Stimulated activated naive CD4-positive, alpha-beta T cell (primary cell): ENCODE data around the gene BEND2.
"Not testable (repeated sequence)": the region's sequence is repeated elsewhere in the genome, so short reads cannot be mapped to it uniquely, and the experiment has no call there.

Experiments
- DNase-seq, 6 experiments: peaks; one replicate each; lab custom pipeline; 2025; lab: John Stamatoyannopoulos, UW

BEND2 gene

GRCh38 chrX:18220786-18221185, at the start of gene BEND2:
Gene BEND2 (minus strand): TSS chrX:18220886. CDS start chrX:18220750, 136 bp downstream.
- no peak for DNase-seq

DNA sequence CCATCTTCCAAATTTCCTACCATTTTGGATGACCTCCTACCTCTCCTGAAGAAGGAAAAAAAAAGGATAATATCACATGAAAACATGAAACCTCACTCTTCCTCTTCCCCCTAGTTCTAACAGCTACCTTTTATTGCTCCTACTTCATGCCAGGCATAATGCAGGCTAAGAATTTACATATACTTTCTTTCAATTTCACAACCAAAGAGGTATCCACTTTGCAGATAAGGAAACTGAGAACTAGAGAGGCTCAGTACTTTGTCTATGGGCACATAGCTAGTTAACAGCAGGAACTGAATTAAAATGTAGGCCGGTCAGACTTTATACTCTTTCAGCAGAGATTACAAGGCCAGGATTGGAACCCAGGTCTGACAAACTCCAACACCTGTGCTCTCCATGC, 34.4 kb upstream of the BEND2 start:
- DNase-seq = no peak

DNA sequence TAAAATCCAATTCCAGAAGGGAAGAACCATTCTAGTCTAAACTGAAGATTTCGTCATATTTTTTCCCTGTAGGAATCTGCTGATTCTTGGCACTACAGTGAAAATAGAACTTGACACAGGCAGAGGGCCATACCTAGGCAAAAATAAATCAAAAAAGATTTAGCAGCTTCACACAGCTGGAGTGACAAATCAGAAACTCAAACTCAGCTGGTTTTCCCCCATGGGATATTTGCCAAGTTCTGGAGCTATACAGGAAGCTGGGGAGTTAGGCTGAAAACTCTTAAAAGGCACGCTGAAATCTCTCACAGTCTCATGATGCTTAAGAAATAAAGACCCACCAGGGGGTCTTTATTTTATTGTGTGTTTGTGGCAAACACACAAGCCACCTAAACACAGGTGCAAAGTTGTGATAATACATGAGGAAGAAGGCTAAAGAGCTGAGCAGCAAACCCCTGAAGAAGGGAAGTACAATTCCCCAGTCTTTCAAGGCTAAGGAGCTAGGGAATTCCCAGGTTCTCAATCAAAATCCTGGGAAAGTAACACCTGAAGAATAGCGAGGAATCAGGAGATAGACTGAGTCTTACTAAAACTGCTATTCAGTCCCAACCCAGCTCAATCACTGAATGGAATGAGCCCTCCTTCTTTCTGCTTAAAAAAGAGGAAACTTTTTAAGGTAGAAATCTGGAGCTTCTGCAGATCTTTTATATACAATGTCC, 32.1 kb upstream of the BEND2 start:
- no peak for DNase-seq

DNA sequence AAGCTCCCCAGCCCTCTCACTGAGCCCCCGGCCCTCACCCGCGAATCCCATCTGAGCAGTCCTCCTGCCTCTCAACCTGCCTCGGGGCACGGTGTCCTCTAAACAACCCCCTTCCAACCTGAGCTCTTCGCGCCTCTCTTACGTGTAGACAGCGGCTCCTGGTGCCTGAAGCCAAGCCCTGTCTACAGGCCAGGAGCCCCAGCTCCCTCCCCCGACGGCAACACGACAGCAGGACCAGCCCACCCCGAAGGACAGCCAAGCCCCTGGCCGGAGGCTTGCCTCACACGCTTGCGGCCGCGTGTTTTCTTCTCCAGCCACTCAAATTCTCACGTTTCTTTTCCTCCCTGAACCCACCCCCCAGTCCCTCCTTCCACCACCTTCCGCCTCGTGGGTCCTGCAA, 9.0 kb upstream of the BEND2 start:
- DNase-seq = not testable (repeated sequence)

DNA sequence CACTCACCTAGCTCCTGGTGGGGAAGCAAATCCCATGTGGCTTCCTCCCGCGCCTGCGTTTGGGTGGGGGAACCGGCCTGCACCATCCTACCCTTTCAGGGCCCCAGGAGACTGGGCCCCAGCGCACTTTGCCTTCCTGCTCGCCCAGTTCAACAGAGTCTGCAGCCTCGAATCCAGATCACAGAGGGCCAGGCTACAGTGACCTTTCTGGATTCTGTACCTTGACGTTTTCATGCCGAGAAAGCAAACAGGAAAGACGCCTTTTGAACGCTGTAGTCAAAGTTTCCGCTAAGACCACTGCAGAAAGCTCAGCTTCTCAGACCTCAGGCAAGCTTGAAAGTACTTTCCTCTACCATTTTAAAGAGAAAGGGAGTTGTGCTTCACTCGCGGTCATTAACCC, 7.4 kb upstream of the BEND2 start:
- no peak for DNase-seq

GRCh38 chrX:18227458-18227857, 6.8 kb upstream of the BEND2 start:
- no peak for DNase-seq

- DNase-seq = peak in 1 of 6 experiments; percentile 11
Observed at GRCh38 chrX:18210470-18210869, 10.2 kb downstream of the BEND2 start.

GRCh38 chrX:18206657-18207056, 14.0 kb downstream of the BEND2 start:
- DNase-seq = no peak

- no peak for DNase-seq
Observed at GRCh38 chrX:18203631-18204030, 17.1 kb downstream of the BEND2 start.

- DNase-seq = no peak
Observed at GRCh38 chrX:18194688-18195087, 26.0 kb downstream of the BEND2 start.

DNA sequence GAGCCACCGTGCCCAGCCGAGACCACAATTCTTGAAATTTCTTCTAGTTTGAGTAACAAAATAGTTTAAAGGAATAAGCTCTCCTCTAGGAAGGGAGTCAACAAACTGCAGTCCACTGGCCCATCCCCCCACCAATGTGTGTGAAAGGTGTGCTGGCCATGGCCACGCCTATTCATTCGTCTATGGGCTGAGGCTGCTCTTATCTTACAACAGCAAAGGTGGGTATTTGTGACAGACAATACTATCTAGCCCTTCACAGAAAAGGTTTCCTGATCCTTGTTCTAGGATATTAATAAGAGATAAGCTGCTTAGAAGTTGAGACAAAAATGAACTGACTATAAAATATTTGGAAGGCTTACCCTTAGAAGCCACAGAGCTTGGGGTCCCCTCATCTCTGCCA, 41.2 kb downstream of the BEND2 start:
- DNase-seq = no peak

DNA sequence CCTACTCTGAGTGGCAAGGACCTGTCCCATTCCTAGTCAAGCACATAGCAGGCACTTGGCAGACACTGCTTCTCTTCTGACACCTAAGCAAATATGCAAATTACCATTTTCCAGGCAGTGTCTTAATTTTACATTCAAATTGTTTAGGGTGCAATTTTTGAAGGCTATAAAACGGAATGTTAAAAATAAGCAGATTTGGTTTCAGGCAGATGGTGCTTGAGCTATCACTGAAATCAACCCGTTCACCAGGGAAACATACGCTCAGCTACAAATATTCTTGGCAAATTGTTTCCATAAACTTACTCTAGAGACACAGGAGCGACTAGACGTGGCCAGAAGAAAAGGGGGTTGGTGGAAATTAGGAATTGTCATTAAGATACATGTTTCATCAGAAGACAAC, 45.7 kb downstream of the BEND2 start:
- DNase-seq = no peak

- DNase-seq = no peak
Observed at GRCh38 chrX:18174209-18174608, 46.5 kb downstream of the BEND2 start.

DNA sequence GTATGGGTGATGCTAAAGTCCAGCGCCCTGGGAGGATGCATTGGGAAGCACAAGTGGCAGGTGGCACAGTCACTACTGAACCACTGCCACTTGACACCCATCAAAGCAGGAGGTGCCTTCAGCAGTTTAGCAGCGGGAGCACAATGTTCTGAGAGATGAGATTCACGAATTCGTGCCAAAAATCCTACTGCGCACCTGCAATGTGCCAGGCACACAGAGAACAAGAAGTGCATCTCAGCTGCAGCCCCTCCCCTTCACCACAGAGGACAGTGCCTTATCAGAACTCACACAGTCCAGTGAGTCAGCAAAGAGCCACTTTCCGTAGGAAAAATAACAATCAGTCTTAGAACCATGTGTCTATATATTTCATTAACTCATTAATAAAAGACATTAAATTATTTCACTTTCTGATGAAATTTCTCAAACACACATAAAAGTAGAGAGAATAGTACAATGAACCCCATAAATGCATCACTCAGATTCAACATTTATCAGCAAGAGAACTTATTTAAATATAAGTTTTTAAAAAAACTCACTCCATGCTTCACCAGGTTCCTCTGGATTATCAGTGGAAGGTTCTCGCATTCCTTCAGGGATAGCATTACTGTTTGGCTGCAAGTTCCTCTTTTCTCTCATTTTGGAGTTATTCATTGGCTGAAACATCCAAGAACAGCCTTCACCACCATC, 47.0 kb downstream of the BEND2 start:
- DNase-seq = no peak

- DNase-seq = no peak
Observed at GRCh38 chrX:18172970-18173369, 47.7 kb downstream of the BEND2 start.

DNA sequence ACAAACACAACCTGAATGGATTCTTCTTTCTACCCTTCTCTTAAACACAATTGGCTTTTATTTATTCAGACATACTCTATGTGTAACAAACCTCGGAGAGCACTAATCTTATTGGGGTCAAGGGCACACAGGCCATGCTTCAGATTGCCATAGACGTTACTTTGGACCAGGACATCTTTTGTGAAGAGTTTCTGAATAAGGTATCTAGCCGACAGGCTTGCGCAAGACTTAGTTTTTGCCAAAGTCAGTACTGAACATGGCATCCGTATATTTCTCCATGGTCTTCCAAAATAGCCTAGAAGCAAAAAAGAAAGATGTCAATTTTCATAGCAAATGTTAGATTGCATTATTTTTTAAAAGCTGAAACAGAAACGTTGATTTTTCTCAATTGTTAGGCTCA, 49.8 kb downstream of the BEND2 start:
- DNase-seq = no peak

- no peak for DNase-seq
Observed at GRCh38 chrX:18166068-18166467, 54.6 kb downstream of the BEND2 start.

DNA sequence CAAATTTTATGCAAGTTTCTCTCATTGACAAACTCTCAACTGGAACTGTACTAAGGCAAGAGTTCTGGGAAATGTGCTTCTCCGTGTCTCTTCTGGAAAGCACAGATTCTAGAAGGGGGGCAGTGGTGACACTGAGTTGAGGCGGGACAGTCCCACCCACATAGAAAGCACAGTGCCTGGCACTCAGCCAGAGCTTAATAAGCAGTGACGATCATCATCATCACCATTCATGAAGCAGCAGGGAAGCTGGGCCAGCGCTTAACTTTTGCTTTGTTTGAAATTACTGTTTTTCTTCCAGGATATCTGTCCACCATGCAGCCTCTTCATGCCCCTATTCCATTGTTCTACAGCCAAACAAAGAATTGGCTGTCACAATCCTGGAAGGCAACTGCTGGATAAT, 60.3 kb downstream of the BEND2 start:
- no peak for DNase-seq

DNA sequence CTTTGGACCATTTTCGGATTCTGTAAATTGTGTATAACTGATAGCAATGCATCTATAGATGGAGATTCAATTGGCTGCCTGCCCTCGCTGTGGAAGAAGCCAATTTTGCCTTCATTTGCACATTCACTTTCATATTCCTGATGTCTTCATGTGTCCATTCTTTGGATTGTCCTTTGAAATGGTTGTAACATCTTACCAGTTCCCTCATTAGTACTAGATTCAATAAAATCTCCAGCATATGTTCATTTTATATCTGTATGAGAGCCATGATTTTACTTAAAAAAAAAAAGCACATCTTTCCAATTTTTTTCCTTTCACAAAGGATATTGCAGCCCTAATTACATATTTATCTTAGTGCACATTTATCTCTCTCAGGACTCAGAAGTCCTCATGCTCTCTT, 61.7 kb downstream of the BEND2 start:
- no peak for DNase-seq

GRCh38 chrX:18151649-18152048, 69.0 kb downstream of the BEND2 start:
- DNase-seq = no peak

- DNase-seq = no peak
Observed at GRCh38 chrX:18151157-18151556, 69.5 kb downstream of the BEND2 start.

DNA sequence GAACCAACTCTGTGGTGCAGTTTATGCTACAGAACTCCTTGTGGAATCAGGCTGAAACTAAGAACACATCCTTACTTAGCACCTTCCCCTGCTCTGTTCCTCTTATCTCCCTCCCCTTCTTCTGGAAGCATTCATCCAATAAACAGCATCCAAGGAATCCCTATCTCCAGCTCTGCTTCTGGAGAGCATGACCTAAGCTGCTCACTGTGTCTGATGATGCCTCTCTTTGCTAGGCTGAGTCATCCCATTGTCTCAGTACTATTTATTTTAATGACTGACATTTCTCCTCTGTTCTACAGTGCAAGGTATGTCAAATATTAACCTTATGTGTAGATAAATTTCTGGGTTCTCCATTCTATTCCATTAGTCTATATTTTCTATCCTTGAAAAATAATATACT, 71.2 kb downstream of the BEND2 start:
- DNase-seq = no peak

GRCh38 chrX:18146954-18147353, 73.7 kb downstream of the BEND2 start:
- no peak for DNase-seq

DNA sequence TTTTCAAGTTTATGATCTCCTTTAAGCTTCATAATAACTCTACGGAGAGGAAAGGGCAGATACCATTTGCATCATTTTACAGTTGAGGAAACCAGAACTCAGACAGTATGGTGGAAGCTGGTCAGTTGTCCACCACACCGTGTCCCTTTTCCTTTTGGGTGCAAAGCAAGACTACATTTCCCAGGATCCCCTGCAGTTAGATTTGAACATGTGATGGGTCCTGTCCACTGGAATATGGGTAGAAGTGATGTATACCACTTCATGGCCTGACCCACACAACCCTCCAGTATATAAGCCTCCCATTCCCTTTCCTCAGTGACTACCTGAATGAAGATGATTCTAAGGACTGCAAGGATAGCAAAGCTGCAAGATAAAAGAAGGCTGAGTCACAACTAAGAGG, 74.7 kb downstream of the BEND2 start:
- no peak for DNase-seq
